ENCODE results near the gene RALGAPB. TPM values are rescaled to one million over a fixed set of nuclear protein-coding genes. Genes with fewer than 3 reads are reported as not detected.

The RALGAPB gene
- total and polyA plus RNA-seq, 2 experiments from 2014 or later: 10.2 to 40.4 TPM

DNA sequence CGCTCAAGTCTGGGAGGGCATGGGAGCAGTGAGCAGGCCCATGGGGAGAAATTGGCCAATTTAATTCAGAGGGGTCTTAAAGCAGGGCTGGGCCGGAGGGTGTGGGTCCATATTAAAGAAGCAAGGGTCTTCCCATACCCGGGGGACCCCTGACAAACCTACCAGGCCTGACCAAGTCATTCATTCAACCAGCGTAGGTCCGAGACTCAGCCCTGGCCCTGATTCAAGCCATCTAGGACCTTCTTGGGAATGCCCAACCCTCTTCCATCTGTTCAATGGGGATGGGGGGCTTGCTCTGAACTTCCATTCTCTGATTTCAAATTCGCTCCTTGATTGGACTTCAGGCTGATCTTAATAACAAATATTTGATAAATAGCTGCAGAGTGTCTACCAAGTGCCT lies 115.7 kb downstream of the RALGAPB start:
- no peaks in the 10 kb centered on the region for H3K36me3 Mint-ChIP-seq (ENCODE audit: low read depth)

More for the DNA sequence above, 115.7 kb downstream of the RALGAPB start:
- no peaks in the 10 kb centered on the region for H3K79me2 ChIP-seq (replicated peaks; ENCODE audit: insufficient read depth)
- H3K27me3 ChIP-seq (ENCODE audit: insufficient read depth): no peaks in the 10 kb centered on the region
- DNase-seq (ENCODE audit: low spot score): no peak
- peaks cover 5% of the 10 kb centered on the region for H3K27me3 Mint-ChIP-seq (ENCODE audit: insufficient read depth, low read depth, poor library complexity)
- no peak overlapping the region for H3K4me2 ChIP-seq
- H2AFZ ChIP-seq: no peak overlapping the region
- H3K9me2 ChIP-seq (ENCODE audit: insufficient read depth): no peaks in the 10 kb centered on the region
- no peak overlapping the region for H3K4me3 ChIP-seq
- peaks cover 6% of the 10 kb centered on the region for H3K4me1 Mint-ChIP-seq
- no peak for ATAC-seq
- no peak for TF ChIP-seq POLR2AphosphoS5 (IDR thresholded peaks at IDR 0.05; ENCODE audit: low read depth)
- TF ChIP-seq, protein P1, sequence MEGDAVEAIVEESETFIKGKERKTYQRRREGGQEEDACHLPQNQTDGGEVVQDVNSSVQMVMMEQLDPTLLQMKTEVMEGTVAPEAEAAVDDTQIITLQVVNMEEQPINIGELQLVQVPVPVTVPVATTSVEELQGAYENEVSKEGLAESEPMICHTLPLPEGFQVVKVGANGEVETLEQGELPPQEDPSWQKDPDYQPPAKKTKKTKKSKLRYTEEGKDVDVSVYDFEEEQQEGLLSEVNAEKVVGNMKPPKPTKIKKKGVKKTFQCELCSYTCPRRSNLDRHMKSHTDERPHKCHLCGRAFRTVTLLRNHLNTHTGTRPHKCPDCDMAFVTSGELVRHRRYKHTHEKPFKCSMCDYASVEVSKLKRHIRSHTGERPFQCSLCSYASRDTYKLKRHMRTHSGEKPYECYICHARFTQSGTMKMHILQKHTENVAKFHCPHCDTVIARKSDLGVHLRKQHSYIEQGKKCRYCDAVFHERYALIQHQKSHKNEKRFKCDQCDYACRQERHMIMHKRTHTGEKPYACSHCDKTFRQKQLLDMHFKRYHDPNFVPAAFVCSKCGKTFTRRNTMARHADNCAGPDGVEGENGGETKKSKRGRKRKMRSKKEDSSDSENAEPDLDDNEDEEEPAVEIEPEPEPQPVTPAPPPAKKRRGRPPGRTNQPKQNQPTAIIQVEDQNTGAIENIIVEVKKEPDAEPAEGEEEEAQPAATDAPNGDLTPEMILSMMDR (conservative IDR thresholded peaks at IDR 0.05; ENCODE audit: low read depth in 2 of 2): no peak
- TF ChIP-seq, protein P2, sequence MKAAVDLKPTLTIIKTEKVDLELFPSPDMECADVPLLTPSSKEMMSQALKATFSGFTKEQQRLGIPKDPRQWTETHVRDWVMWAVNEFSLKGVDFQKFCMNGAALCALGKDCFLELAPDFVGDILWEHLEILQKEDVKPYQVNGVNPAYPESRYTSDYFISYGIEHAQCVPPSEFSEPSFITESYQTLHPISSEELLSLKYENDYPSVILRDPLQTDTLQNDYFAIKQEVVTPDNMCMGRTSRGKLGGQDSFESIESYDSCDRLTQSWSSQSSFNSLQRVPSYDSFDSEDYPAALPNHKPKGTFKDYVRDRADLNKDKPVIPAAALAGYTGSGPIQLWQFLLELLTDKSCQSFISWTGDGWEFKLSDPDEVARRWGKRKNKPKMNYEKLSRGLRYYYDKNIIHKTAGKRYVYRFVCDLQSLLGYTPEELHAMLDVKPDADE (IDR thresholded peaks at IDR 0.05): no peak
- no peak for TF ChIP-seq CREB1 (CRISPR knock-in tag; IDR thresholded peaks at IDR 0.05; ENCODE audit: low read depth)
- no peak for TF ChIP-seq JUNB (IDR thresholded peaks at IDR 0.05; ENCODE audit: unreplicated experiment)
- TF ChIP-seq EZH2 (IDR thresholded peaks at IDR 0.05; ENCODE audit: low read depth, unreplicated experiment): no peak
- TF ChIP-seq ZNF331 (CRISPR knock-in tag; IDR thresholded peaks at IDR 0.05; ENCODE audit: low read depth): no peak
- TF ChIP-seq STAT1 (IDR thresholded peaks at IDR 0.05; ENCODE audit: unreplicated experiment): no peak
- no peak for TF ChIP-seq ZNF114 (CRISPR knock-in tag; IDR thresholded peaks at IDR 0.05)
- TF ChIP-seq NANOG (IDR thresholded peaks at IDR 0.05; ENCODE audit: borderline replicate concordance): no peak
- TF ChIP-seq, protein P3, sequence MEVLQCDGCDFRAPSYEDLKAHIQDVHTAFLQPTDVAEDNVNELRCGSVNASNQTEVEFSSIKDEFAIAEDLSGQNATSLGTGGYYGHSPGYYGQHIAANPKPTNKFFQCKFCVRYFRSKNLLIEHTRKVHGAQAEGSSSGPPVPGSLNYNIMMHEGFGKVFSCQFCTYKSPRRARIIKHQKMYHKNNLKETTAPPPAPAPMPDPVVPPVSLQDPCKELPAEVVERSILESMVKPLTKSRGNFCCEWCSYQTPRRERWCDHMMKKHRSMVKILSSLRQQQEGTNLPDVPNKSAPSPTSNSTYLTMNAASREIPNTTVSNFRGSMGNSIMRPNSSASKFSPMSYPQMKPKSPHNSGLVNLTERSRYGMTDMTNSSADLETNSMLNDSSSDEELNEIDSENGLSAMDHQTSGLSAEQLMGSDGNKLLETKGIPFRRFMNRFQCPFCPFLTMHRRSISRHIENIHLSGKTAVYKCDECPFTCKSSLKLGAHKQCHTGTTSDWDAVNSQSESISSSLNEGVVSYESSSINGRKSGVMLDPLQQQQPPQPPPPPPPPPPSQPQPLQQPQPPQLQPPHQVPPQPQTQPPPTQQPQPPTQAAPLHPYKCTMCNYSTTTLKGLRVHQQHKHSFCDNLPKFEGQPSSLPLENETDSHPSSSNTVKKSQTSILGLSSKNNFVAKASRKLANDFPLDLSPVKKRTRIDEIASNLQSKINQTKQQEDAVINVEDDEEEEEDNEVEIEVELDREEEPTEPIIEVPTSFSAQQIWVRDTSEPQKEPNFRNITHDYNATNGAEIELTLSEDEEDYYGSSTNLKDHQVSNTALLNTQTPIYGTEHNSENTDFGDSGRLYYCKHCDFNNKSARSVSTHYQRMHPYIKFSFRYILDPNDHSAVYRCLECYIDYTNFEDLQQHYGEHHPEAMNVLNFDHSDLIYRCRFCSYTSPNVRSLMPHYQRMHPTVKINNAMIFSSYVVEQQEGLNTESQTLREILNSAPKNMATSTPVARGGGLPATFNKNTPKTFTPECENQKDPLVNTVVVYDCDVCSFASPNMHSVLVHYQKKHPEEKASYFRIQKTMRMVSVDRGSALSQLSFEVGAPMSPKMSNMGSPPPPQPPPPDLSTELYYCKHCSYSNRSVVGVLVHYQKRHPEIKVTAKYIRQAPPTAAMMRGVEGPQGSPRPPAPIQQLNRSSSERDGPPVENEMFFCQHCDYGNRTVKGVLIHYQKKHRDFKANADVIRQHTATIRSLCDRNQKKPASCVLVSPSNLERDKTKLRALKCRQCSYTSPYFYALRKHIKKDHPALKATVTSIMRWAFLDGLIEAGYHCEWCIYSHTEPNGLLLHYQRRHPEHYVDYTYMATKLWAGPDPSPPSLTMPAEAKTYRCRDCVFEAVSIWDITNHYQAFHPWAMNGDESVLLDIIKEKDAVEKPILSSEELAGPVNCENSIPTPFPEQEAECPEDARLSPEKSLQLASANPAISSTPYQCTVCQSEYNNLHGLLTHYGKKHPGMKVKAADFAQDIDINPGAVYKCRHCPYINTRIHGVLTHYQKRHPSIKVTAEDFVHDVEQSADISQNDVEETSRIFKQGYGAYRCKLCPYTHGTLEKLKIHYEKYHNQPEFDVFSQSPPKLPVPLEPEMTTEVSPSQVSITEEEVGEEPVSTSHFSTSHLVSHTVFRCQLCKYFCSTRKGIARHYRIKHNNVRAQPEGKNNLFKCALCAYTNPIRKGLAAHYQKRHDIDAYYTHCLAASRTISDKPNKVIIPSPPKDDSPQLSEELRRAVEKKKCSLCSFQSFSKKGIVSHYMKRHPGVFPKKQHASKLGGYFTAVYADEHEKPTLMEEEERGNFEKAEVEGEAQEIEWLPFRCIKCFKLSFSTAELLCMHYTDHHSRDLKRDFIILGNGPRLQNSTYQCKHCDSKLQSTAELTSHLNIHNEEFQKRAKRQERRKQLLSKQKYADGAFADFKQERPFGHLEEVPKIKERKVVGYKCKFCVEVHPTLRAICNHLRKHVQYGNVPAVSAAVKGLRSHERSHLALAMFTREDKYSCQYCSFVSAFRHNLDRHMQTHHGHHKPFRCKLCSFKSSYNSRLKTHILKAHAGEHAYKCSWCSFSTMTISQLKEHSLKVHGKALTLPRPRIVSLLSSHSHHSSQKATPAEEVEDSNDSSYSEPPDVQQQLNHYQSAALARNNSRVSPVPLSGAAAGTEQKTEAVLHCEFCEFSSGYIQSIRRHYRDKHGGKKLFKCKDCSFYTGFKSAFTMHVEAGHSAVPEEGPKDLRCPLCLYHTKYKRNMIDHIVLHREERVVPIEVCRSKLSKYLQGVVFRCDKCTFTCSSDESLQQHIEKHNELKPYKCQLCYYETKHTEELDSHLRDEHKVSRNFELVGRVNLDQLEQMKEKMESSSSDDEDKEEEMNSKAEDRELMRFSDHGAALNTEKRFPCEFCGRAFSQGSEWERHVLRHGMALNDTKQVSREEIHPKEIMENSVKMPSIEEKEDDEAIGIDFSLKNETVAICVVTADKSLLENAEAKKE (CRISPR knock-in tag; IDR thresholded peaks at IDR 0.05): no peak
- TF ChIP-seq, protein P4, sequence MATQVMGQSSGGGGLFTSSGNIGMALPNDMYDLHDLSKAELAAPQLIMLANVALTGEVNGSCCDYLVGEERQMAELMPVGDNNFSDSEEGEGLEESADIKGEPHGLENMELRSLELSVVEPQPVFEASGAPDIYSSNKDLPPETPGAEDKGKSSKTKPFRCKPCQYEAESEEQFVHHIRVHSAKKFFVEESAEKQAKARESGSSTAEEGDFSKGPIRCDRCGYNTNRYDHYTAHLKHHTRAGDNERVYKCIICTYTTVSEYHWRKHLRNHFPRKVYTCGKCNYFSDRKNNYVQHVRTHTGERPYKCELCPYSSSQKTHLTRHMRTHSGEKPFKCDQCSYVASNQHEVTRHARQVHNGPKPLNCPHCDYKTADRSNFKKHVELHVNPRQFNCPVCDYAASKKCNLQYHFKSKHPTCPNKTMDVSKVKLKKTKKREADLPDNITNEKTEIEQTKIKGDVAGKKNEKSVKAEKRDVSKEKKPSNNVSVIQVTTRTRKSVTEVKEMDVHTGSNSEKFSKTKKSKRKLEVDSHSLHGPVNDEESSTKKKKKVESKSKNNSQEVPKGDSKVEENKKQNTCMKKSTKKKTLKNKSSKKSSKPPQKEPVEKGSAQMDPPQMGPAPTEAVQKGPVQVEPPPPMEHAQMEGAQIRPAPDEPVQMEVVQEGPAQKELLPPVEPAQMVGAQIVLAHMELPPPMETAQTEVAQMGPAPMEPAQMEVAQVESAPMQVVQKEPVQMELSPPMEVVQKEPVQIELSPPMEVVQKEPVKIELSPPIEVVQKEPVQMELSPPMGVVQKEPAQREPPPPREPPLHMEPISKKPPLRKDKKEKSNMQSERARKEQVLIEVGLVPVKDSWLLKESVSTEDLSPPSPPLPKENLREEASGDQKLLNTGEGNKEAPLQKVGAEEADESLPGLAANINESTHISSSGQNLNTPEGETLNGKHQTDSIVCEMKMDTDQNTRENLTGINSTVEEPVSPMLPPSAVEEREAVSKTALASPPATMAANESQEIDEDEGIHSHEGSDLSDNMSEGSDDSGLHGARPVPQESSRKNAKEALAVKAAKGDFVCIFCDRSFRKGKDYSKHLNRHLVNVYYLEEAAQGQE (IDR thresholded peaks at IDR 0.05; ENCODE audit: unreplicated experiment): no peak
- TF ChIP-seq EZH2phosphoT487 (IDR thresholded peaks at IDR 0.05; ENCODE audit: unreplicated experiment): no peak
- H3K4me1 ChIP-seq (ENCODE audit: insufficient read depth): no peaks in the 10 kb centered on the region
- no peaks in the 10 kb centered on the region for H3K9me3 Mint-ChIP-seq
- H3K27ac Mint-ChIP-seq: no peak overlapping the region
- no peaks in the 10 kb centered on the region for H3F3A ChIP-seq (replicated peaks; ENCODE audit: low read depth)
- H4K20me1 ChIP-seq (replicated peaks; ENCODE audit: insufficient read depth): no peaks in the 10 kb centered on the region; the same call in 1 of the 2 replicates
- no peak overlapping the region for H3K27ac ChIP-seq (ENCODE audit: low read depth)
- no peaks in the 10 kb centered on the region for H3K36me3 ChIP-seq (ENCODE audit: insufficient read depth)
- H3K4me3 Mint-ChIP-seq: no peak overlapping the region

All from GM23338 (cell line).